NCI-H446 (cell line): ENCODE data around the gene C10orf90.

Experiments used
- DNase-seq, 2 experiments: peaks; one replicate each; lab custom pipeline; 2025; lab: John Stamatoyannopoulos, UW

Gene C10orf90

DNA sequence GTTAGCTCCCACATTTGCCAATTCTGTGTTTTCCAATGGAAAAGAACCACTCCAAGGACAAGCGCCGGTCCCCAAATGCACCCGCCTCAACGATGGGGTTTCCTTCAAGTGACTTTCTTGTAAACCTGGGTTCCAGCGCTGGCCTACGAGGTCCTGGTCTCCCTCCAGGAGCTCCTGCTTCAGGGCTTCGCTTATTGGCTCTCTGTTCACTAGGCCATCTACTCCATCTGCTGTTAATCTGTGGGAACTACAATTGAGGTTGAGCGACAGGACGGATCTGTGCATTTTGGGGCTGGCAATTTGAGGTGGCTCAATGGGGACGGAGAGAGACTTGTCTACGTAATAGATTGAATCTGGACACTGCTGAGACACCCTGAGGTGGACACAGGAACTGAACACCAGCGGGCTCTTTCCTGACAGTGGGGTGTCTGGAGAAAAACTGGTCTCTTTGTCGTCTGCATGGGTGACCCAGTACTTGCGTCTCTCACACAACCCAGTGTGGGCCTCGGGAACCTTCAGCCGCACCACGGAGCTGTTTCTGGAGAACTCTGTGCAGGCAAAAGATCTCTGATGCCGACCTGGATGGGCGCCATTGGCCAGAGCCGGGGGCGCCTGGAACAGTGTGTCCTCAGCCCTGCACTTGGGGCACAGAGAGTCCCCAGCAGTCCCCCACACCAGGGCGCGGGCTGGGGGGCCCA, 166.3 kb downstream of the C10orf90 start:
- DNase-seq = peak in 1 of 2 experiments; percentile 15

DNA sequence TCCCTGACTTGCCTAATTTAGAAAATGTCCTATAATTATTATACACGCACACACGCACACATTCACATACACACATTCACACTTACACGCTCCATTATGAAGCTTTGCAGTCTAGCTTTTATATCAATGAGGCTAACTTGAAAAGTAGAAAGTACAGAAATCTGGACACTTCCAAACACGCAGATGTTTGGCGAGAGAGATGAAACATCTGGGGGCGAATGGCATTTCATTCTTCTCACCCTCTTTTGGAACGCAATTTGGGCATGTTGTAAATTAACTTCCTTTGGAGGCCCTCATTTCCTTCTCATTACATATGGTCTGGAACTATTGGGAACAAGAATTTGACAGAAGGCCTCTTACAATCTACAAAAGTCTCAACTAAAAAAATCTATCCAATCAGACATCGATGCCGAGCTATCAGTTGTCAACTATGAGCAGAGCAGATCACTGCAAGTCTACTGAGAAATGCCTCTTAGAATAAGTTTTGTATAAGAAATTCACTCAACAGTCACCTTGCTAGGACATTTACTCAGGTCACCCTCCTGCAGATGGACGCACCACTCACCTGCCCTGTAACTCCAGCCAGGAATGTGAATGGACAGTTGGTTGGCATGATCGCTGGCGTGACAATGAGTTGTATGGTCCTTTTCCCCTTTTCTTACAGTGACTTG, 167.0 kb downstream of the C10orf90 start:
- no peak for DNase-seq

GRCh38 chr10:126502441-126502840, 168.1 kb downstream of the C10orf90 start:
- DNase-seq = no peak

DNA sequence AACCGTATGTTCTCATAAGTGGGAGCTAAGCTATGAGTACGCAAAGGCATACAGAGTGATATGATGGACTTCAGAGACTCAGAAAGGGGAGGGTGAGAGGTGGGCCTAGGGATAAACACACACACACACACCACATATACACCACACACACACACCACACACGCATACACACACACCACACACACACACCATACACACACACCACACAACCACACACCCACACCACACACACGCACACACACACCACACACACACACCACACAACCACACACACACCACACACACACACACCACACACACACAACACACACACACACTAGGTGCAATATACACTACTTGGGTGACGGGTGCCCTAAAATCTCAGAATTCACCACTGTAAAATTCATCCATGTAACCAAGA, 168.7 kb downstream of the C10orf90 start:
- DNase-seq = no peak

- no peak for DNase-seq
Measured at GRCh38 chr10:126500866-126501265, 169.6 kb downstream of the C10orf90 start.

- no peak for DNase-seq
Measured at GRCh38 chr10:126500185-126500584, 170.3 kb downstream of the C10orf90 start.

GRCh38 chr10:126499744-126500143, 170.7 kb downstream of the C10orf90 start:
- DNase-seq = no peak

DNA sequence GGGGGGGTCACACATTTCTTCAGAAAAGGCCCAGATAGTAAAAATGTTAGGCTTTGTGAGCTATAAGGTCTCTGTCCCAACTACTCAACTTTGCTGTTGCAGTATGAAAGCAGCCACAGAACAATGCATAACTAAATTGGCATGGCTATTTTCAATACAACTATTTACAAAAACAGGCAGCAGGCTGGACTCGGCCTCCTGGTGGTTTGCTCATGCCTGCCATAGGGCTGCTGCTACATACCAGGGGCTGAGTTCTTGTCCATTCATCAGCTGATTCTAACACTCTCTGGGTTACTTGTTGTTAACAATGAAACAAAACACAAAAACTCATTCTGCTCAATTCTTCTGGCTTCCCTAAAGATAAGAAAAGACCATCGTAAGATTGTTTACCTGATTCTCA, 172.8 kb downstream of the C10orf90 start:
- no peak for DNase-seq

- DNase-seq = no peak
Measured at GRCh38 chr10:126496771-126497545, 173.5 kb downstream of the C10orf90 start.

DNA sequence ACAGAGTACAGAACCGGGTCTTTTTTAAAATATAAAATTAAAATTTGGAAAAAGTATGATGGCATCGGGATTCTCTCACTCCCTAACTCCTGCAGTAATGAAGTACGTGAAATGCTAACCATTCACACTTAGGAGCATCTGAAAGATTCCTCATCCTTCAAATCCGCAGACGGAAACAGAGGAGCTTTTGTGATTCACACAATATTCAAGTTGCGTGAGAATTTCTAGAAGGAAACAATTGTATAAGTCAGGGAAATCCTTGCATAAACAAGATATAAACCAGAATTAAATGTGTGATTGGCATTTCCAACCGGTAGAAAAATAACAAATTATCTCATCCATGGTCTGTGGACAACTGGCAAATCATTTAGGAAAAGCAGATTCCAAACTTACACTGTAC, 179.0 kb downstream of the C10orf90 start:
- no peak for DNase-seq

- no peak for DNase-seq
Measured at GRCh38 chr10:126481181-126481580, 189.3 kb downstream of the C10orf90 start.

- no peak for DNase-seq
Measured at GRCh38 chr10:126480648-126481047, 189.8 kb downstream of the C10orf90 start.

DNA sequence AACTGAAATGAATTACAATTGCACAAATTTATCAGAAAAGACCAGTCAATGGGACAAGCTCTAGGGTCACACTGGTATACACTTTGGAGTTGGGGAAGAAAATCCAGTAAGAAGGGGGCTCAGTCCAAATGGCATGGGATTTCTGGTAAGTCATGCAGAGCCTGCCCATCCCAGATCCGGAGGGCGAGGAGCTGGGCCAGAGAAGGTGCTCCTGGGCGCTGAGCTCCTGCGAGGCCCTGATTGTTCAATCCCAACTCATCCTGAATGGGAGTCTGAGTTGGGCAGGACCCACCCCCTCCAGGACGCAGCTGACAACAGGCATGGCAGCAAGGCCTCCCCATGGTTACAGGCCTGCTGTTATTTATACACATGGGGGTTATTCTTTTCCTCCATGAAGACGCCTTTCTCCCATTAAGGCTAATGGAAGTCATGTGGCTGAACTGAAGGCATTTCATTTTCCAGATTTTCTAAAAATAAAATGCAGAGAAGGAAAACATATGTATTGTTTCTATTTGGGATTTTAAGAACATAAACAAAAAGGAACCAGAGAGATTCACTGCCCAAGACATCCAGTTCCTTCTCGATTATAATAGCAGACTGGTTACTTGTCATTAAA, 191.1 kb downstream of the C10orf90 start:
- DNase-seq = no peak

GRCh38 chr10:126478546-126478945, 191.9 kb downstream of the C10orf90 start:
- no peak for DNase-seq

DNA sequence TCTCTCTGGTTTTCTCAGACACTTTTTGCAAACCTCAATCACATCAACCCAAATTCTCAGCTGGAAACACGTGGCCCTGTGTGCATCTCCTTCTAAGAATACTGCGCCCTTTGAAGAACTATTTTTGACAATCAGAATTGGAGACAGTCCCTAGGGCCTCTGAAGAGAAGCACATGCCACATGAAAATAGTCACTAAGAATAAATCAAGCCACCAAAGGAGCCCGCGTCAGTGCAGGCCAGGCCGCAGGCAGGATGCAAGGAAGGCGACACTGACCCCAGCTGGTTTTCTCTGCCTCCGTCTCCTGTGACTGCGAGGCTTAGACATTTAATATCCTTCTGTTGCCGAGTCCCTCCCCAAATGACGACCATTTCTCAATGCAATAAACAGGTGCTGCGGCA, 194.2 kb downstream of the C10orf90 start:
- DNase-seq = no peak

GRCh38 chr10:126475074-126475691, 195.3 kb downstream of the C10orf90 start:
- no peak for DNase-seq

- no peak for DNase-seq
Measured at GRCh38 chr10:126474031-126474430, 196.5 kb downstream of the C10orf90 start.

DNA sequence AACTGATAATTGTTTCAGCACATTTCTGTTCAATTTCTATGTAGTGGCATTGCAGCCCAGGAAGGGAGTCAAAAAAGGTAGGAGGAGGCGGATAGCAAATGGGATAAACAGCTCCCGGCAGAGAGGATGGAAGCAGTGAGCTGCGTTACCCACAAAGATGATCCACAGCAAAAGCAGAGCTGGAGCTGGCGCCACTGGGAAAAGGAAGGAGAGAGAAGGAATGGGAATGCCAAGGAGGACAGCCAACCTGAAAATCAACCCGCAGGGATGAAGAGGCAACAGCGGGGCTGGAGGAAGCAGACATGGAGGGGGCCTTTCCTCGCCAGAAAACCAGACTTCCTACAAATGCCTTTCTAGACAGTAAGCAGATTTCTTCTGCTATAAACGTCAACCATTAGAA, 199.5 kb downstream of the C10orf90 start:
- DNase-seq = no peak

- DNase-seq = no peak
Measured at GRCh38 chr10:126469692-126470091, 200.8 kb downstream of the C10orf90 start.

GRCh38 chr10:126468876-126469643, 201.4 kb downstream of the C10orf90 start:
- DNase-seq = no peak

GRCh38 chr10:126468467-126468866, 202.0 kb downstream of the C10orf90 start:
- no peak for DNase-seq
